Measurements from ENCODE around the gene MAGEB5.

- no peak for TF ChIP-seq POLR2A (IDR thresholded peaks at IDR 0.05)
- TF ChIP-seq, protein P1, sequence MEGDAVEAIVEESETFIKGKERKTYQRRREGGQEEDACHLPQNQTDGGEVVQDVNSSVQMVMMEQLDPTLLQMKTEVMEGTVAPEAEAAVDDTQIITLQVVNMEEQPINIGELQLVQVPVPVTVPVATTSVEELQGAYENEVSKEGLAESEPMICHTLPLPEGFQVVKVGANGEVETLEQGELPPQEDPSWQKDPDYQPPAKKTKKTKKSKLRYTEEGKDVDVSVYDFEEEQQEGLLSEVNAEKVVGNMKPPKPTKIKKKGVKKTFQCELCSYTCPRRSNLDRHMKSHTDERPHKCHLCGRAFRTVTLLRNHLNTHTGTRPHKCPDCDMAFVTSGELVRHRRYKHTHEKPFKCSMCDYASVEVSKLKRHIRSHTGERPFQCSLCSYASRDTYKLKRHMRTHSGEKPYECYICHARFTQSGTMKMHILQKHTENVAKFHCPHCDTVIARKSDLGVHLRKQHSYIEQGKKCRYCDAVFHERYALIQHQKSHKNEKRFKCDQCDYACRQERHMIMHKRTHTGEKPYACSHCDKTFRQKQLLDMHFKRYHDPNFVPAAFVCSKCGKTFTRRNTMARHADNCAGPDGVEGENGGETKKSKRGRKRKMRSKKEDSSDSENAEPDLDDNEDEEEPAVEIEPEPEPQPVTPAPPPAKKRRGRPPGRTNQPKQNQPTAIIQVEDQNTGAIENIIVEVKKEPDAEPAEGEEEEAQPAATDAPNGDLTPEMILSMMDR (IDR thresholded peaks at IDR 0.05) = no peak
These were observed 8.0 kb upstream of the MAGEB5 start for GRCh38 chrX:26208012-26208411.

Data from esophagus squamous epithelium (tissue), 4 donors.